ENCODE measurements around the gene RRAS2. TPM values are rescaled to one million over a fixed set of nuclear protein-coding genes. Genes with fewer than 3 reads are reported as not detected.

The RRAS2 gene
- total and polyA plus RNA-seq, 10 of the 15 experiments (the other 5 are each of a cell fraction or from before 2014, with no cell fraction given), result 26.9 to 72.4 (median 45.4) TPM

- H4K20me1 ChIP-seq (ENCODE audit: control insufficient read depth, insufficient read depth), result no peaks in the 10 kb centered on the region
- ChIA-PET RAD21 (ENCODE audit: unreplicated experiment) (interaction anchor here (0.9 to 2.7 kb wide), 3 partner anchors 70 to 81 kb away, joined by 3 to 10 read pairs (median 4); no protein-coding TSS in a partner anchor), SMC1A (ENCODE audit: uncharacterized antibody, unreplicated experiment) (interaction anchor here (1.0 to 1.2 kb wide), 4 partner anchors 10 to 81 kb away, joined by 3 to 6 read pairs (median 3); no protein-coding TSS in a partner anchor), CTCF (interaction anchor here (0.6 to 2.1 kb wide), 6 partner anchors 11 to 80 kb away, joined by 3 to 7 read pairs (median 4); no protein-coding TSS in a partner anchor), POLR2A (interaction anchor here (0.5 kb wide), 1 partner anchor 8 kb away, joined by 3 read pairs; no protein-coding TSS in a partner anchor)
- H3K79me2 ChIP-seq (ENCODE audit: control insufficient read depth, insufficient read depth, low read length), result no peaks in the 10 kb centered on the region
- FAIRE-seq (no peak), ATAC-seq (no peak), DNase-seq (ENCODE audit: low read depth, low spot score) (no peak)
- no peak overlapping the region for H3K4me3 ChIP-seq
- no peak overlapping the region for H3K27ac ChIP-seq (ENCODE audit: control insufficient read depth, insufficient read depth)
- H3K4me2 ChIP-seq (ENCODE audit: control insufficient read depth, insufficient read depth), result no peak overlapping the region
- H3K4me1 ChIP-seq (ENCODE audit: control insufficient read depth, insufficient read depth, low read length), result peaks cover 7% of the 10 kb centered on the region
- no TSS peak for BruUV-seq (replicated peaks)
- H3K36me3 ChIP-seq (ENCODE audit: control insufficient read depth in 2 of 2, insufficient read depth in 2 of 2, low read length in 1 of 2), result no peaks in the 10 kb centered on the region
- H3K9ac ChIP-seq (ENCODE audit: control insufficient read depth, insufficient read depth, low read length), result no peak overlapping the region
- H3K9me3 ChIP-seq (replicated peaks; ENCODE audit: control insufficient read depth, insufficient read depth, low read length), result no peaks in the 10 kb centered on the region
- TF ChIP-seq TBL1XR1 (IDR thresholded peaks at IDR 0.05; ENCODE audit: low read depth, low read length) (no peak), PAX5 (IDR thresholded peaks at IDR 0.05; ENCODE audit: borderline replicate concordance, low read depth, low read length) (no peak), MAX (IDR thresholded peaks at IDR 0.05; ENCODE audit: low read depth, low read length) (no peak), ZNF24 (IDR thresholded peaks at IDR 0.05) (no peak), POU2F2 (IDR thresholded peaks at IDR 0.05; ENCODE audit: borderline replicate concordance, low read depth, low read length) (no peak), E2F8 (IDR thresholded peaks at IDR 0.05; ENCODE audit: low read depth, partially characterized antibody) (no peak), SREBF2 (IDR thresholded peaks at IDR 0.05; ENCODE audit: low read length) (no peak)
- H2AFZ ChIP-seq (ENCODE audit: control insufficient read depth, low read depth, low read length), result no peak overlapping the region
- in situ Hi-C loops (cut with MboI), result no loop called here
- no peaks in the 10 kb centered on the region for H3K27me3 ChIP-seq (replicated peaks in 1 of 2; ENCODE audit: control insufficient read depth in 2 of 2, insufficient read depth in 2 of 2, low read length in 1 of 2)
- 77% methylated on average over 2 of the region's 2 CpGs for WGBS (ENCODE audit: insufficient coverage, insufficient replicate concordance, low lambda C conversion rate, missing lambda C conversion rate)
- intact Hi-C loops (cut with micrococcal nuclease; ENCODE audit: unreplicated experiment), result no loop called here
These were observed 15.1 kb upstream of the RRAS2 start for GRCh38 chr11:14373941-14374646.
